GM23338 (cell line): ENCODE results near the gene CASTOR2. TPM values are rescaled to one million over a fixed set of nuclear protein-coding genes. Genes with fewer than 3 reads are reported as not detected.

ENCODE experiments used
- ATAC-seq: fragments of 200-7000 bp; cut with Tn5 transposase; 3 replicates; pipeline ENCODE4 v1.9.1; 2020
- DNase-seq: peaks from one replicate; pipeline ENCODE4 v3.0.0-alpha.2; 2015; ENCODE audit warnings: low spot score
- H2AFZ ChIP-seq: fragments of 200-600 bp; sonication (generic); 2 replicates; pipeline ENCODE4 v1.8.0; 2016; ENCODE audit warnings: antibody characterized with exemption, mild to moderate bottlenecking, moderate library complexity
- H3F3A ChIP-seq: fragments of 200-600 bp; sonication (generic); replicated peaks from 2 replicates; pipeline ENCODE4 v1.8.0; 2017; ENCODE audit warnings: antibody characterized with exemption, mixed run types, low read depth
- H3K27ac ChIP-seq: fragments of 200-600 bp; sonication (generic); 2 replicates; pipeline ENCODE4 v1.6.1; 2016; ENCODE audit warnings: low read depth
- H3K27me3 ChIP-seq: fragments of 200-600 bp; sonication (generic); 2 replicates; pipeline ENCODE4 v1.8.0; 2016; ENCODE audit warnings: mild to moderate bottlenecking, mixed run types, moderate library complexity; ENCODE audit not compliant: insufficient read depth
- H3K36me3 ChIP-seq: fragments of 200-600 bp; sonication (generic); 2 replicates; pipeline ENCODE4 v1.8.0; 2016; ENCODE audit warnings: mild to moderate bottlenecking; ENCODE audit not compliant: insufficient read depth
- H3K4me1 ChIP-seq: fragments of 200-600 bp; sonication (generic); 2 replicates; pipeline ENCODE4 v1.8.0; 2016; ENCODE audit warnings: mild to moderate bottlenecking, moderate library complexity; ENCODE audit not compliant: insufficient read depth
- H3K4me2 ChIP-seq: fragments of 200-600 bp; sonication (generic); 2 replicates; pipeline ENCODE4 v1.7.1; 2017; ENCODE audit warnings: mixed run types
- H3K4me3 ChIP-seq: fragments of 200-600 bp; sonication (generic); 2 replicates; pipeline ENCODE4 v1.6.1; 2016; ENCODE audit warnings: mixed run types
- H3K79me2 ChIP-seq: fragments of 200-600 bp; sonication (generic); replicated peaks from 2 replicates; pipeline ENCODE4 v1.8.0; 2017; ENCODE audit warnings: mild to moderate bottlenecking; ENCODE audit not compliant: insufficient read depth
- H3K9me2 ChIP-seq: fragments of 200-600 bp; sonication (generic); 2 replicates; pipeline ENCODE4 v1.8.0; 2017; ENCODE audit not compliant: insufficient read depth
- H4K20me1 ChIP-seq: fragments of 200-600 bp; sonication (generic); replicated peaks from 2 replicates; pipeline ENCODE4 v1.8.0; 2017; ENCODE audit warnings: mild to moderate bottlenecking; ENCODE audit not compliant: insufficient read depth
- H3K27ac Mint-ChIP-seq: 2 replicates; pipeline ENCODE4 v1.8.0; 2020; ENCODE audit warnings: inconsistent platforms, mild to moderate bottlenecking, moderate library complexity, mixed read lengths
- H3K27me3 Mint-ChIP-seq: 3 replicates; pipeline ENCODE4 v1.8.0; 2022; ENCODE audit warnings: low read depth, mild to moderate bottlenecking, moderate library complexity, mixed read lengths, inconsistent platforms; ENCODE audit not compliant: insufficient read depth, poor library complexity
- H3K36me3 Mint-ChIP-seq: 3 replicates; pipeline ENCODE4 v1.8.0; 2021; ENCODE audit warnings: low read depth, mild to moderate bottlenecking, inconsistent platforms, moderate library complexity, mixed read lengths
- H3K4me1 Mint-ChIP-seq: 3 replicates; pipeline ENCODE4 v1.8.0; 2020; ENCODE audit warnings: mild to moderate bottlenecking, inconsistent platforms, mixed read lengths
- H3K4me3 Mint-ChIP-seq: 3 replicates; pipeline ENCODE4 v1.8.0; 2021; ENCODE audit warnings: moderate library complexity, mild to moderate bottlenecking, inconsistent platforms, mixed read lengths
- H3K9me3 Mint-ChIP-seq: 3 replicates; pipeline ENCODE4 v1.8.0; 2020; ENCODE audit warnings: moderate library complexity, mild to moderate bottlenecking, inconsistent platforms, mixed read lengths
- CTCF ChIP-seq, 2 experiments: fragments of 200-600 bp in 1 of 2; sonication (generic) in 1 of 2; conservative IDR thresholded peaks; 2 replicates each; pipeline versions ENCODE4 v1.5.1 to v1.6.1; 2016 to 2017; ENCODE audit warnings: antibody characterized with exemption in 2 of 2, low read depth in 2 of 2, mild to moderate bottlenecking in 2 of 2, moderate library complexity in 1 of 2
- ETS1 ChIP-seq: IDR thresholded peaks from 2 replicates; pipeline ENCODE4 v1.6.1; 2016; ENCODE audit warnings: antibody characterized with exemption
- EZH2 ChIP-seq: fragments of 200-600 bp; sonication (generic); IDR thresholded peaks from one replicate; pipeline ENCODE4 v1.8.0; 2017; ENCODE audit warnings: antibody characterized with exemption, mild to moderate bottlenecking, low read depth; ENCODE audit not compliant: unreplicated experiment
- EZH2phosphoT487 ChIP-seq: fragments of 200-600 bp; sonication (generic); IDR thresholded peaks from one replicate; pipeline ENCODE4 v1.8.1; 2018; ENCODE audit warnings: antibody characterized with exemption; ENCODE audit not compliant: unreplicated experiment
- NANOG ChIP-seq: IDR thresholded peaks from 2 replicates; pipeline ENCODE4 v1.6.1; 2016; ENCODE audit warnings: antibody characterized with exemption, borderline replicate concordance
- ZNF462 ChIP-seq: fragments of 250-450 bp; sonication (Bioruptor Pico); IDR thresholded peaks from 2 replicates; pipeline ENCODE4 v1.5.0; 2020; ENCODE audit warnings: mild to moderate bottlenecking, moderate library complexity
- polyA plus RNA-seq: library from polyadenylated mRNA; unstranded; fragments of >200 nt; fragmentation: Nextera tagmentation; extraction: Ambion mirVana; gene quantifications from 2 replicates; pipeline ENCODE4 v1.2.1, GENCODE V29; 2016
- total RNA-seq: library from RNA; depleted of rRNA; stranded (reverse); fragments of >200 nt; shearing (Covaris generic); gene quantifications from 2 replicates; pipeline ENCODE4 v1.2.3, GENCODE V29; 2014

Gene CASTOR2
- total and polyA plus RNA-seq, 2 experiments from 2014 or later, result 3.2 to 35.7 TPM

GRCh38 chr7:75039709-75040108 is 75.2 kb downstream of the CASTOR2 start (continued):
- no peak for TF ChIP-seq ZNF462 (CRISPR knock-in tag)
- TF ChIP-seq EZH2phosphoT487, result no peak
- no peak for TF ChIP-seq EZH2
- no peak for TF ChIP-seq CTCF (conservative IDR thresholded peaks at IDR 0.05; ENCODE audit: low read depth in 2 of 2)
- TF ChIP-seq NANOG, result no peak

GRCh38 chr7:75040512-75040911 is 76.0 kb downstream of the CASTOR2 start:
- Mint-ChIP-seq H3K4me3 (no peak overlapping the region), H3K9me3 (no peaks in the 10 kb centered on the region), H3K27ac (no peak overlapping the region), H3K4me1 (peaks cover 11% of the 10 kb centered on the region), H3K36me3 (peaks cover 13% of the 10 kb centered on the region), H3K27me3 (peaks cover 9% of the 10 kb centered on the region)
- Histone ChIP-seq H3K4me1 (peaks cover 5% of the 10 kb centered on the region; the same call in 1 of the 2 replicates), H3K9me2 (no peaks in the 10 kb centered on the region), H3K4me2 (no peak overlapping the region), H3F3A (peaks cover 4% of the 10 kb centered on the region; the same call in 1 of the 2 replicates), H4K20me1 (peaks cover 3% of the 10 kb centered on the region; the same call in 1 of the 2 replicates), H3K27ac (no peak overlapping the region), H2AFZ (no peak overlapping the region), H3K36me3 (no peaks in the 10 kb centered on the region), H3K4me3 (no peak overlapping the region), H3K27me3 (no peaks in the 10 kb centered on the region), H3K79me2 (no peaks in the 10 kb centered on the region)
- DNase-seq, result no peak
- ATAC-seq, result no peak; the same call in 2 of the 3 replicates
- no peak for TF ChIP-seq ETS1
